K562 (cell line): Measurements from ENCODE around the gene ZFYVE16. TPM values are rescaled to one million over a fixed set of nuclear protein-coding genes. Genes with fewer than 3 reads are reported as not detected.

ENCODE experiments used
- CBFA2T2 ChIP-seq: fragments of 450-650 bp; conservative IDR thresholded peaks from 2 replicates; pipeline ENCODE4 v1.6.1; 2017; ENCODE audit warnings: mild to moderate bottlenecking
- CBX3 ChIP-seq, 2 experiments: IDR thresholded peaks; 1 replicate in 1 of 2; 2 replicates in 1 of 2; pipeline ENCODE4 v1.6.1; 2012; ENCODE audit warnings: inconsistent platforms in 2 of 2, low read length in 2 of 2, borderline replicate concordance in 1 of 2, control low read depth in 1 of 2
- ELF1 ChIP-seq: fragments of 200-800 bp; sonication (Bioruptor generic); IDR thresholded peaks from 2 replicates; pipeline ENCODE4 v1.6.1; 2016; ENCODE audit warnings: missing genetic modification characterization, missing compliant biosample characterization
- MAFF ChIP-seq: IDR thresholded peaks from 2 replicates; pipeline ENCODE4 v1.6.1; 2012; ENCODE audit warnings: low read length, improper control_type of control experiment
- PCBP1 ChIP-seq: fragments of 200-400 bp; formaldehyde crosslinking; IDR thresholded peaks from 2 replicates; pipeline ENCODE4 v1.6.1; 2018; ENCODE audit warnings: mild to moderate bottlenecking, low read depth, low read length; ENCODE audit not compliant: poor library complexity, severe bottlenecking
- POLR2G ChIP-seq: fragments of 200-400 bp; formaldehyde crosslinking; IDR thresholded peaks from 2 replicates; pipeline ENCODE4 v1.6.1; 2017; ENCODE audit warnings: low read depth, mild to moderate bottlenecking, antibody characterized with exemption, low read length, moderate library complexity
- YY1 ChIP-seq, 3 experiments: IDR thresholded peaks; 2 replicates each; pipeline ENCODE4 v1.6.1; 2011; ENCODE audit warnings: low read length in 2 of 3, mild to moderate bottlenecking in 2 of 3, moderate library complexity in 2 of 3, borderline replicate concordance in 1 of 3, control low read depth in 1 of 3, low read depth in 1 of 3; ENCODE audit not compliant: insufficient read depth in 3 of 3, insufficient replicate concordance in 2 of 3, control insufficient read depth in 1 of 3, insufficient read length in 1 of 3; ENCODE audit errors: extremely low read depth in 1 of 3
- polyA plus RNA-seq, 8 experiments: library from polyadenylated mRNA; depleted of rRNA in 4 of 8; stranded (reverse) in 5 of 8; unstranded in 3 of 8; fragments of >200 nt; fragmentation: Nextera tagmentation in 2 of 8; fragmentation: Illumina TruSeq in 1 of 8; extraction: Ambion mirVana in 2 of 8; extraction: Trizol in 1 of 8; gene quantifications; 2 replicates each; pipeline versions ENCODE4 v1.2.1 to v1.2.3, GENCODE V29; 2011 to 2014; ENCODE audit warnings: inconsistent platforms in 1 of 8, missing spikeins in 1 of 8
- total RNA-seq, 7 experiments: library from RNA; depleted of rRNA in 6 of 7; stranded (reverse); fragments of >200 nt in 6 of 7; fragmentation: Illumina TruSeq in 2 of 7; extraction: Trizol in 2 of 7; gene quantifications; 2 replicates each; pipeline versions ENCODE4 v1.2.1 to v1.2.3, GENCODE V29; 2011 to 2021; ENCODE audit warnings: low replicate concordance in 1 of 7
- TF ChIP-seq, protein P1 (sequence below), 3 experiments: fragments of 200-800 bp in 1 of 3; sonication (Bioruptor generic) in 1 of 3; sonication (generic) in 1 of 3; formaldehyde crosslinking in 1 of 3; IDR thresholded peaks; 2 replicates each; pipeline versions ENCODE4 v1.6.1 to v1.8.0; 2016 to 2022; ENCODE audit warnings: mild to moderate bottlenecking in 2 of 3, missing compliant biosample characterization in 2 of 3, missing genetic modification characterization in 2 of 3, missing genetic modification reagents in 1 of 3
- TF ChIP-seq, protein P2 (sequence below): fragments of 150-350 bp; IDR thresholded peaks from 2 replicates; pipeline ENCODE4 v1.6.1; 2014; ENCODE audit warnings: low read depth, mild to moderate bottlenecking, low read length, borderline replicate concordance
- TF ChIP-seq, protein P3 (sequence below): fragments of 250-450 bp; sonication (Bioruptor Pico); IDR thresholded peaks from 2 replicates; pipeline ENCODE4 v1.4.0; 2020; ENCODE audit warnings: borderline replicate concordance

Gene ZFYVE16
- total and polyA plus RNA-seq, 9 of the 15 experiments (the other 6 are each of a cell fraction or from before 2014, with no cell fraction given) = 6.0 to 18.9 (median 12.5) TPM

DNA sequence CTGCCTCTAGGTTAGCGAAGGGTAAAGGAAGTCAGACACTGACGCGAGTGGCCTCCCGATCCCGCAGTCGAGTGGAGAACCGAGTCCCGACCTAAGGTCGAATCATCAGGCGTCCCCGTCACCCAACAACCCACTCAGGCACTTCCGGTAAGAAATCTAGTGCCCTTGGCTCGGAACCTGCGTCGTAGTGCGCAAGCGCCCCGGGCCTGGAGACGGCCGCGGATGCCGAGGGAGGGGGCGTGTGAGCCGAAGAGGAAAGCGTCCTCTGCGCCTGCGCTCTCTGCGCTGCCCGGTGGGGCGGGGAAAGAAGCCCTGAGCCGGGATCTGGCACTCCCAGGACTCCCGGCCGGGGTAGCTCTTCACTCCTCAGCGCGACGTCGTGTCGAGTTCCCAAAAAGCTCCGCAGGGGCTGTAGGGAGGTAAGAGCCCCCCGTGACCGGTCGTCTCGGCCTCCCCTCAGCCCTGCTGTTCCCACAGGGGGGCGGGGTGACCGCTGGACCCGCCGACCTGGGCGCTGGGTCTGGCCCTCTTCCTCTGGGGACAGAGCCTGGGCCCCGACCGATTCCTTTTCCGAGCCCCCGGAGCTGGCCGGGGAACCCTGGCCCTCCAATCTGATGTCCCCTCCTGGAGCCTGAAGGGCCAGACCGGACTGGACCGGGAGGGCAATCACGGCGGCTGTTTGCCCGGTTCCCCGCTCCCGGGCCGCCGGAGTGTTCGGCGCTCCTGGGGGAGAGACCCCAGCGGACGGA, at the start of gene ZFYVE16 (continued):
- no peak for TF ChIP-seq CBFA2T2
- peak; percentile 40 for TF ChIP-seq PCBP1
- TF ChIP-seq, protein P1, sequence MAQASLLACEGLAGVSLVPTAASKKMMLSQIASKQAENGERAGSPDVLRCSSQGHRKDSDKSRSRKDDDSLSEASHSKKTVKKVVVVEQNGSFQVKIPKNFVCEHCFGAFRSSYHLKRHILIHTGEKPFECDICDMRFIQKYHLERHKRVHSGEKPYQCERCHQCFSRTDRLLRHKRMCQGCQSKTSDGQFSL (CRISPR knock-in tag; IDR thresholded peaks at IDR 0.05) = 0 out of 2 replicates have a peak, but pooled peaks have one; percentile 30
- TF ChIP-seq, protein P1 (tag; IDR thresholded peaks at IDR 0.05) = no peak
- TF ChIP-seq MAFF = no peak
- TF ChIP-seq CBX3 (IDR thresholded peaks at IDR 0.05; ENCODE audit: borderline replicate concordance in 1 of 2, low read length in 2 of 2) = no peak
- TF ChIP-seq ELF1 (tag) = peak; percentile 92
- peak in 1 of 3 experiments; percentile 1 for TF ChIP-seq YY1 (IDR thresholded peaks at IDR 0.05; ENCODE audit: borderline replicate concordance in 1 of 3, control insufficient read depth in 1 of 3, extremely low read depth in 1 of 3, insufficient read depth in 3 of 3, insufficient read length in 1 of 3, insufficient replicate concordance in 2 of 3, low read depth in 1 of 3, low read length in 2 of 3)
- TF ChIP-seq, protein P2, sequence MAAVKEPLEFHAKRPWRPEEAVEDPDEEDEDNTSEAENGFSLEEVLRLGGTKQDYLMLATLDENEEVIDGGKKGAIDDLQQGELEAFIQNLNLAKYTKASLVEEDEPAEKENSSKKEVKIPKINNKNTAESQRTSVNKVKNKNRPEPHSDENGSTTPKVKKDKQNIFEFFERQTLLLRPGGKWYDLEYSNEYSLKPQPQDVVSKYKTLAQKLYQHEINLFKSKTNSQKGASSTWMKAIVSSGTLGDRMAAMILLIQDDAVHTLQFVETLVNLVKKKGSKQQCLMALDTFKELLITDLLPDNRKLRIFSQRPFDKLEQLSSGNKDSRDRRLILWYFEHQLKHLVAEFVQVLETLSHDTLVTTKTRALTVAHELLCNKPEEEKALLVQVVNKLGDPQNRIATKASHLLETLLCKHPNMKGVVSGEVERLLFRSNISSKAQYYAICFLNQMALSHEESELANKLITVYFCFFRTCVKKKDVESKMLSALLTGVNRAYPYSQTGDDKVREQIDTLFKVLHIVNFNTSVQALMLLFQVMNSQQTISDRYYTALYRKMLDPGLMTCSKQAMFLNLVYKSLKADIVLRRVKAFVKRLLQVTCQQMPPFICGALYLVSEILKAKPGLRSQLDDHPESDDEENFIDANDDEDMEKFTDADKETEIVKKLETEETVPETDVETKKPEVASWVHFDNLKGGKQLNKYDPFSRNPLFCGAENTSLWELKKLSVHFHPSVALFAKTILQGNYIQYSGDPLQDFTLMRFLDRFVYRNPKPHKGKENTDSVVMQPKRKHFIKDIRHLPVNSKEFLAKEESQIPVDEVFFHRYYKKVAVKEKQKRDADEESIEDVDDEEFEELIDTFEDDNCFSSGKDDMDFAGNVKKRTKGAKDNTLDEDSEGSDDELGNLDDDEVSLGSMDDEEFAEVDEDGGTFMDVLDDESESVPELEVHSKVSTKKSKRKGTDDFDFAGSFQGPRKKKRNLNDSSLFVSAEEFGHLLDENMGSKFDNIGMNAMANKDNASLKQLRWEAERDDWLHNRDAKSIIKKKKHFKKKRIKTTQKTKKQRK = no peak
- TF ChIP-seq, protein P3, sequence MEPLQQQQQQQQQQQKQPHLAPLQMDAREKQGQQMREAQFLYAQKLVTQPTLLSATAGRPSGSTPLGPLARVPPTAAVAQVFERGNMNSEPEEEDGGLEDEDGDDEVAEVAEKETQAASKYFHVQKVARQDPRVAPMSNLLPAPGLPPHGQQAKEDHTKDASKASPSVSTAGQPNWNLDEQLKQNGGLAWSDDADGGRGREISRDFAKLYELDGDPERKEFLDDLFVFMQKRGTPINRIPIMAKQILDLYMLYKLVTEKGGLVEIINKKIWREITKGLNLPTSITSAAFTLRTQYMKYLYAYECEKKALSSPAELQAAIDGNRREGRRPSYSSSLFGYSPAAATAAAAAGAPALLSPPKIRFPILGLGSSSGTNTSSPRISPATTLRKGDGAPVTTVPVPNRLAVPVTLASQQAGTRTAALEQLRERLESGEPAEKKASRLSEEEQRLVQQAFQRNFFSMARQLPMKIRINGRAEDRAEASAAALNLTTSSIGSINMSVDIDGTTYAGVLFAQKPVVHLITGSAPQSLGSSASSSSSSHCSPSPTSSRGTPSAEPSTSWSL = no peak
- TF ChIP-seq POLR2G = peak; percentile 90
